NCI-H2171 treated with DMSO at 0.1 percent for 48 hours (cell line): Measurements from ENCODE around the gene SCGB1A1.
A peak's percentile ranks its signal among the peaks of the same experiment; 100 is the strongest.

Experiments
- DNase-seq: peaks from one replicate; lab custom pipeline; 2025; lab: John Stamatoyannopoulos, UW

Gene SCGB1A1

DNA sequence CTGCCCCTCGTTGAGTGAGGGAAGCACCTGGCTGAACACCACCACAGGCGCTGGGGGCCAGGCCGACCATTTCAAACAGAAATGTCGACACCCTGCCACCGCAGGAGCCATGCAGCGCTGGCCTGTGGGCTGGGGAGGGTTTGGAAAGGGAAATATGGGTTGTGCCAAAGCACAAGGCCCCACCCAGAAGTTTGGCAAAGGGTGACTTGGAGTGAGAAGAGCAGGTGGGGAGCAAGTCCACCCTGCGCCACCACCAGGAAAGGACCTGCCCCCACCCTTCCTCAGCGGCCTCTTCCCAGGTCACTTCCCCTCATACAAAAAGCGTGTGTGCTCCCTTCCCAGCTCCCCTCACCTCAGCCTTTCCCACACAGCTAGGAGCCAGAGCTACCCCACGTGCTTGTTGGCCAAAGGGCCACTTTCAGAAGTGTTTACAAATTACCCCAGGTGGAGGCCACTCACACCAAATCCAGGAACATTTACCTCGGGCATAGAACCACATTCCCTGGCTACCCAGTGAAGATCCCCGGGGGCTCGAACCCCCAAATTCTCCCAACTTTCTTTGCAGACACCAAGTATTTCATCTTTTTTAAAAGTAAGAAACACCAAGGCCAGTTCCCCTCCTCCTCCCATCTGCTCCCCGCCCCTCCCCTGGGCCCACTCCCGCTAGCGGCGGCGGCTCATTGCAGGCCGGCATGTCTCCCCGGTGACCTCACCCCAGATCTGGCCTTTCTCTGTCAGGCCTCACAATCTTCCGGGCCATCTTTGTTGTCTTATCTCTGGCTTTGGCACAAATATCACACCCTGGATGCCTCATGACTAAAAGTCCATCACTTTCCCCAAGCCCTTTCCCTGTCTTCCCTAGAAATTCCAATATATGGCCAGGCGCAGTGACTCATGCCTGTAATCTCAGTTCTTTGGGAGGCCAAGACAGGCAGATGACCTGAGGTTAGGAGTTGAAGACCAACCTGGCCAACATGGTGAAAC, 20.5 kb upstream of the SCGB1A1 start:
- DNase-seq = no peak

DNA sequence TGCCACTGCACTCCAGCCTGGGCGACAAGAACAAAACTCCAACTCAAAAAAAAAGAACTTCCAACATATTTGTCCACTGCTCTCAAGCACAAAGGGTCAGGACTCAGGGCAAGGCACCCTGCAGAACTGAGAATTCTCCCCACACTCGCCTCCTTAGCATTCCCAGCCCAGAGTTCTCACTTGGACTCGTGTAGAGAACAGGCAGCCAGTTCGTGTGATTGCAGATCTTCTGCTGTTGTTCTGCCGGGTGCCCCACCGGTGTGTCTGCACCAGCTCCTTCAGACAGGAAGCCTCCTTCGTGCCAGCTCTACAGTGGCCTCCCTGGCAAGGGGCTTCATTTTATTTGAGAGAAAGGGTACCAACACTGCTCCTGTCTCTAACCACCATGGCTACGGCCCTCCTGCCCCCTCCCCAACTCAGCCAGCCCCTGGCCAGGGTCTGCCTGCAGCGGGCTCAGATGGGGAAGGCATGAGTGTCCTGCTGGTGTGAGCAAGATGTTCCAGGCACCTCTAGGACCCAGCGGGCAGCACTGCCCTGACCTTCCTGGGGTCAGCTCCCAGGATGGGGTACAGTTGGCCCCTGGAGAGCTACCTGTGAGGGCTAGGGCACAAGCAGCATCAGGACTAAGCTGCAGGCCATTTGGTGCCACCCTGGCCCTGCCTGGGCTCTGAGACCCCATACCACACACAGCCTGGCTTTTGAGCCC, 19.5 kb upstream of the SCGB1A1 start:
- DNase-seq = no peak

GRCh38 chr11:62399878-62400266, 19.0 kb upstream of the SCGB1A1 start:
- DNase-seq = no peak

- no peak for DNase-seq
Observed at GRCh38 chr11:62400281-62400680, 18.6 kb upstream of the SCGB1A1 start.

DNA sequence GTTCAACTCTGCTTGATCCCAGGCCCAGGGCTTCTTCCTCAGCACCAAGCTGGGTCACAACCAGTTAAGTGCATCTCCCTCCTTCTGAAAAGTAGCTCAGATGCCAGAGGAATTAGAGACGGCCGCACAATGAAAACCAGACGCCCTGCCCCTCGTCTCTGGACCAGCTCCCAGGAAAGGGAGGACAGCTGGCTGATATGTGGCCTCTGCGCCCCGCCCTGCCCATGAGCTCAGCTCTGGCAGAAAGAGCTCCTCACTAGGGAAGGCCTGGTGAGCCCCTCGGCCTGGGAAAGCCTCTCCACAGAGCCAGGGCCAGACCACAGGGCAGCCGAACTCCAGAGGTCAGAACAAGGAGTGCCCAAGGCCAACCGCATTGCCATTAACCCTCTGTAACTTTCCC, 18.1 kb upstream of the SCGB1A1 start:
- DNase-seq = no peak

GRCh38 chr11:62401356-62401755, 17.5 kb upstream of the SCGB1A1 start:
- no peak for DNase-seq

GRCh38 chr11:62401811-62402210, 17.0 kb upstream of the SCGB1A1 start:
- DNase-seq = no peak

DNA sequence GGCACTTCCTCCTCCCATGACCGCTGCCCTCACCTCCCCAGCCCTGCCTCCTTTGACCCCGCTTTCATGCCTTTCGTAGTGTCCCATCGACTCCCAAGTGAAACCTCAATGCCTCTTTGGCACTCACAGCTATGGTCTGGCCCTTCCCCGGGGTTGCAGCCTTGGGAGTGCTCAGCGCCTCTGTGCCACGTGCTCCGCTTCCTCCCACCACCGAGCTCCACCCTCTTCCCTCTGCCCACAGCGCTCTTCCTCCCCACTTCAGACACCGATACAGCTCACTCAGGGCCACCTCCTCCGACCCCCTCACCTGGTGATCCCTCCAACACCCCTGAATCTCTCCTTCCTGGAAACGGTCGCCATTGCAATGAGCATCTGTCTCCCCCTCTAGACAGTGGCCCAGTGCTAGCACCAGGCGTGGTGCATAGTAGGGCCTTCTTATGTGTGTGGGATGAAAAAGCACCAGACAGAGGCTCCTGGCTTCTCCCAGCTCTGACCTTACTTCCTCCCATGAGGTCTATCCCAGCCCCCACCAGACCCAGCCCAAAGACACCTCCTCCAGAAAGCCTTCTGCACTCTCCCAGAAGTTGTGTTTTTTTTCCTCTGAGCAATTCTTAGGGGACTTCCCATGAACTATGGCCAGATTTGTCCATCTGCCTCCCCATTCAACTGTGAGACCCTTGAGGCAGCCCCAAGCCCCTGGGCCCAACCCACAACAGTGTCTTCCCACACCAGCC, 16.4 kb upstream of the SCGB1A1 start:
- no peak for DNase-seq

DNA sequence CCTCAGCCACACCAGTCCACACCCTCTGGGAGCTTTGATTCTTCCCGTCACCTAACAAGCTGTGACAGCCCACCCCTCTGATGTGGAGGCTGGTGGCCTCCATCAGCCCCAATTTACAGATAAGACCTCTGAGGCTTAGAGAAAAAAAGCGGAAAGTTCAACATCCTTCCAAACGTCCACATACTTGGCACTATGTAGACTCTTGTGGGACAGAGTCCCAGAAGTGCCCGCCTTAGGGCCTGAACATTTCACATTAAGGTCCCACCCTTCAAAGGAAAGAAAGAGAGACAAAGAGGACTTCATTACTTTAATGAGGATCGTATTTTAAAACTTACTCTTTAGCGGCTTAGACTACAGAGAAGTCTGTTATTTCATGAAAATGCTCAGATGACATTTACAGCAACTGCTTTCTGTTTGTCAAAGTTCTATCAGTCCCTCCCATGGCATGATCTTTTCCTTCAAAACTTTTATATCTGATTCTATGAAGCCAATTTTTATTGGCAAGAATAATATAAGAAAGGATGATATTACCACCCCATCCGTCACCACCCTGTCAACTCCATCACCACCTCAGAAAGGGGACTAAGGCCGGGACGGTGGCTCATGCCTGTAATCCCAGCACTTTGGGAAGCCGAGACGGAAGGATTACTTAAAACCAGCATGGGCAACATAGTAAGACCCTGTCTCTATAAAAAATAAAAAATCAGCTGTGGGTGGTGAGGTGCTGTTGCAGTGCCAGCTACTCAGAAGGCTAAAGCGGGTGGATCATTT, 15.7 kb upstream of the SCGB1A1 start:
- no peak for DNase-seq

DNA sequence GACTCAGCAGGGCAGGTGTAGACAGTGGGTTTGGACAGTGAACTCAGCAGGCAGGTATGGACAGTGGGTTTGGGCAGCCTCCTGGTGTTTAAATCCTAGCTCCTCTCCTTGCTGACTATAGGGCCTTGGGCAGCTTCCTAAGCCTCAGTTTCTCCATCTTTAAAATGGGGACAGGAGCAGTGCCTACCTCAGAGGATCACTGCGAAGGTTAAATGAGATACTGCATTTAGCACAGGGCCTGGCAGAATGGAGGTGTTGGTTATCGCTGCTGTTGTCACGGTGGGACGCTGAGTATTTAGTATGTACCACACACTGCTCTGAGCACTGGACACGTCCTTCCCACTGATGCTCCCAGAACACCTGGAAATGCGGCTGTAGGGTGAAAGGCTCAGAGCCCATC, 14.4 kb upstream of the SCGB1A1 start:
- DNase-seq = no peak

GRCh38 chr11:62404901-62405300, 13.9 kb upstream of the SCGB1A1 start:
- DNase-seq = no peak

DNA sequence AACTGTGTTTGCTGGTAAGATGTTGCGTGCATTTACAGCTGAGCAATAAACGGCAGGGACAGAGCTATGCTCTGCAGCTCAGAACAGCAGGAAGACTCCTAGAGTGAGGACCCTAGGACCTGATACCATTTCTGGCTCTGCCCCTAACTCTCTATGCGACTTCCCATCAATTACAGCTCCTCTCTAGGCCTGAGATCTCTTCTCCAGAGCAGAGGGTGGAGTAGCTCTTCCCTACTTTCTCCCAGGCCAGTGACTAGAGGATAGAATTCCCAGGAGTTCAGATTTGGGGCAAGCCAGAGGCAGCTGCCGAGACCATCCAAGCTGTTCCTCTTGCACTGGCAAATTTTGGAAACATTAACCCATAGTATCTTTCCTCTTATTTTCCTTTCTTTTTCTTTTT, 12.8 kb upstream of the SCGB1A1 start:
- peak; percentile 63 for DNase-seq

GRCh38 chr11:62409831-62410230, 9.0 kb upstream of the SCGB1A1 start:
- DNase-seq = peak; percentile 37

GRCh38 chr11:62410972-62411371, 7.9 kb upstream of the SCGB1A1 start:
- DNase-seq = no peak

DNA sequence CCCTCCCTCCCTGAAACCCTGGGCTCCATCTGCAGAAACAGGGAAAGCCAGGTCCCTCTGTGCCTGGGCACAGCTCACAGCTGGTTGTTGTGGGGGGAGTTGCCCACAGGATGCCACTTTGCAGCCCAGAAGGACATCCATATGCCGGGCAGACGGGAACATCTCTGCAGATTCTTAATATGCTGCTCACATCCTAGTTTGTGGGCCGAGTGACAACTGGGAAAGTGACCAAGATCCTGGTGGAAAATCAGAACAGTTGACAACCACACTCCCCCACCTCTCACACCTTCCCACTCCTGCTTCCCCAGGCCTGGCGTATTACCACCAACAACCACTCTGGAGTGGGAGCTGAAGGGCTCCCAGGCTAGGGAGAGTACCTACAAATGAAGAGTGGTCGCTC, 7.3 kb upstream of the SCGB1A1 start:
- DNase-seq = no peak

GRCh38 chr11:62413060-62413696, 5.7 kb upstream of the SCGB1A1 start:
- DNase-seq = peak; percentile 32

DNA sequence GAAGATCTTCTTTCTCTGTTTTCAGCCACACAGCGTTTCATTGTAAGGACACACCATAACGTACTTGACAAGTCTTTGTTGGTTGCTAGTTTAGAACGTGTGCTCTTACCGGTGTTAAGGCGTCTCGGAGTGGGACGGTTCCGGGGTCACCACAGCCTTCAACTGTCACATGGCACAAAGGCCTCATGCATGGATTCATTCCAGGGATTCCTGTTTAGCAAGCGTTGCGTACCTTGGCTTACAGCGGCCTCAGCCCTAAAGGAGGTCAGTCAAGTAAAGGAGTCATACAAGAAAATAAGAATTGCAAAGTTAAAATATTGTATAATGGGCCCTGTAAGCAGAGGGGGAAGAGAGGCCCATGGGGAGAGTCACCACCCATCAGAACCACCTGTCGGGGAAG, 2.2 kb upstream of the SCGB1A1 start:
- no peak for DNase-seq

DNA sequence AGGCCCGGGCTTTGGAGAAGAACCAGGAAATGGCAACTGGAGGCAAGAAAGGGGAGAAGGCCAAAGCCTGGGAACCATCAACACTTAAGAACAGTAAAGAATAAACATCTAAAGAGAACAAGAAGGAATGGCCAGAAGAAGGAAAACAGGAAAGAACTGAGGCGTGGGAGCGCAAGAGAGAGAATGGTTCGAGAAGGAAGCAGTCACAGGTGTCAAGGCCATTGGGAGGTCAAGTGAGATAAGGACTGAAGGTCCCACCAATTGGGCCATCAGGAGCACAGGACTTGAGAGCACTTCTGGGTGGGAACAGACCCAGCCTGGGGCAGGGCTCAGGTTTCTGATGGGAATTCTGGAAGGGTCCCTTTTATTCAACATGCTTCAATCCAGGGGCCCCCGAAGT, 697 bp upstream of the SCGB1A1 start:
- no peak for DNase-seq

DNA sequence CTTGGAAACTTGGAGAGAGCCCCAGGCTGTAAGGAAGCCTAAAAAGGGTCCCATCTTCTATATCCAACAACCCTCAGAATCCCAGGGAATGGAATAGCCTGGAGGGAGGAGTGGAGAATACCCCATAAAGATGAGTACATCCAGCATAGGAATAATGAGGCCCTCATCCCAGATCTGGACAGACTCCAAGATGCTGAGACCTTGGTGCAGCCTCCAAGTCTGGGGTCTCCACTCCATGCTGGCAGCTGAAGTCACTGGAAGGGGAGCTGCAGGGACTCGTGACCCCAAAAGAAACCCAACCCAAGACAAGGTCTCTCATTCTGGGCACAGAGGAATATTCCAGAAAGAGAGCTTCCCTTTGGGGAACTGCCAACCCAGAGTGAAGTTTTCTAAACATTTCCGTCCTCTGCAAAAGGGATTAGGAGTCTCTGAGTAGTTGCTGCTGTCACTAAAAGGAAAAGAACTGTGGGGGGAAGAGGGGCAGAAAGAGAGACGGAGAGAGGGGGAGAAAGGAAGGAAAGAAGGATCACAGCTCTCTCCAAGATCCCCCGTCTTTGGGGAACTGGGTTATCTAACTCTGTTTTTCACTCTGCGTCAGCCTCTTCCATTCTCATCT, 589 bp downstream of the SCGB1A1 start:
- DNase-seq = no peak

DNA sequence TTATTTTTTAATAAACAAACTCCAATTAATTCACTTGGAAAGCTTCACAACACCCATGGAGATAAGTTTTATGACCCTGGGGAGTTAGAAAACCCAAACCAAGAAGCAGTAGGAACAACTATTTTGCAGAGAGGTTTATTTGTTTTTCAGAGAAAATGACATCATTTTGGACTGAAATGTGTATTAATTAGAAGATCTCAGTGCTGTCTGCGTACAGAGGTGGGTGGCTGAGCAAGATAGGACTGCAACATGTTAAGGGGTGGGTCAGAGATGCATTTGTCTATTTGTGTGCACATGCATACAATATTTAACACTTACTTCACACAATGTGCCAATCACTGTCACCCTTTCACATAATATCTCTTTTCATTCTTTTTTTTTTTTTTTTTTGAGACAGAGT, 1.1 kb downstream of the SCGB1A1 start:
- no peak for DNase-seq

- DNase-seq = no peak
Observed at GRCh38 chr11:62420882-62421281, 2.0 kb downstream of the SCGB1A1 start.
